ENCODE measurements around the gene NEURL1.

The NEURL1 gene

GRCh38 chr10:103457896-103458583 lies 35.5 kb upstream of the NEURL1 start:
- DNase-seq (ENCODE audit: low read depth, low spot score), result no peak
- no peak overlapping the region for H3K4me3 ChIP-seq (ENCODE audit: low read length)

DNA sequence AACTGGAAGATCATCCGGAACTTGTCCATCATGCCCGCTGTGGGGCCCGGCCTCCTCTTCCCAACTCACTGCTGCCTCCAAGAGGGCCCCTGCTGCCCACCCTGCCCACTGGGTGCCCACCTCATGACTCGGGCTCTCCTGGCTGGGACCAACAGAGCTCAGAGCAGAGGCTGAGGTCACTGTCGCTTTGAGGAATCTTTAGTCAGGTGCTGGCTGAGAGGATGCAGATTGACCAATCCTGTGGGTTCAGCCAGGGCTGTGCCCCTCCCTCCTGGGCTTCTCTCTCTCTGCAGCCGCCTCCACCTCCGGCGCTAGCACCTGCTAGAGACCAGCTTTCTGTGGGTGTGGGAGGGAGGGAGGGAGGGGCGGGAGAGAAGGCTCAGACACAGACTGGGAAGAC lies 34.8 kb upstream of the NEURL1 start, which contains the start of gene CALHM1:
TSS of gene CALHM1 (minus strand) at position 181 of the 400 bp plus-strand sequence. CDS start at position 32, 149 bp downstream.
- no peak within 1 kb of the TSS for H3K4me3 ChIP-seq (ENCODE audit: low read length)
- DNase-seq (ENCODE audit: low read depth, low spot score), result no peak

GRCh38 chr10:103459615-103460014 lies 33.9 kb upstream of the NEURL1 start:
- no peak for DNase-seq (ENCODE audit: low read depth, low spot score)
- H3K4me3 ChIP-seq (ENCODE audit: low read length), result no peak overlapping the region

- H3K4me3 ChIP-seq (ENCODE audit: low read length), result no peak overlapping the region
- DNase-seq (ENCODE audit: low read depth, low spot score), result no peak
Measured at GRCh38 chr10:103463499-103463898, 30.0 kb upstream of the NEURL1 start.

DNA sequence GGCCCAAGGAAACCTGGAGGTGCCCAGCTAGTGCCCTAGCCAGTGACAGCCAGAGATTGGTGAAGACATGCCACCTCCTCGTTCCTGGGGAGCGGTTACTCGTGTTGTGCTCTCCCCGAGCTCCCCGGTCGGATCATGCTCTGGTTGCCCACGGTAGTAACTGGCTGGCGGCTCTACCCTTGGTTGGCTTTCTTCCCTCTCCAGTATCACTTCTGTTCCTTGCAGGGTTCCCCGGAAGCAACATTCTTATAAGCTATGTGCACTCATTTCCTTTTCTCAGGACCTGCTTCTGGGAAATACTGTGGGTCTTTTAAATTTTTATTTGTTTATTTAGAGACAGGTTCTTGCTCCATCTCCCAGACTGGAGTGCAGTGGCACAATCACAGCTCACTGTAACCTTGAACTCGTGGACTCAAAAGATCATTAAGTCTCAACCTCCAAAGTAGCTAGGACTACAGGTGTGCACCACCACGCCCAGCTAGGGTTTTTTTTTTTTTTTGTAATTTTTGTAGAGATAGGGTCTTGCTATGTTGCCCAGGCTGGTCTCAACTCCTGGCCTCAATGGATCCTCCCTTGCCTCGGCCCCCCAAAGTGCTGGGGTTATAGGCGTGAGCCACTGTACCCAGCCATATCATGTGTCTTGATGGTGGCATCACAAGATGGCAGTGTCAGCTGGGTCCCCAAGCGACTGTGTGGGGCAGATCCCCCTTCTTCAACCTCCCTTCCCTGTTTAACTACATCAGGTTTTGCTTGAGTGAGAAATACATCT lies 27.9 kb upstream of the NEURL1 start:
- DNase-seq (ENCODE audit: low read depth, low spot score), result no peak
- H3K4me3 ChIP-seq (ENCODE audit: low read length), result no peak overlapping the region

- H3K4me3 ChIP-seq (ENCODE audit: low read length), result no peak overlapping the region
- DNase-seq (ENCODE audit: low read depth, low spot score), result no peak
Measured at GRCh38 chr10:103466734-103467133, 26.8 kb upstream of the NEURL1 start.

DNA sequence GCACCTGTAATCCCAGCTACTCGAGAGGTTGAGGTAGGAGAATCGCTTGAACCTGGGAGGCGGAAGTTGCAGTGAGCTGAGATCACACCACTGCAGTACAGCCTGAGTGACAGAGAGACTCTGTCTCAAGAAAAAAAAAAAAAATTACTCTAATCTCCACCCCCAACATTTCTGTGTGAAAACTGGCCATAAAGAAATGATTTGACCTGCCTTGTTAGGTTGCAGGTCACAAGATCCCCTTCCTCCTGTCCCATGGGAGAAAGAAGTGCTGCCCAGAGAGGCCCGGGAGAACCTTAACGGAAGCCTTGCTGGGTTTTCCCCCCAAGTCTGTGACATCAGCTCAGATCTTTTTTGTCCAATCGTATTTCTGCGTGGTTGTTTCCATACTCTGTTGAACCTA lies 26.1 kb upstream of the NEURL1 start:
- no peak for DNase-seq (ENCODE audit: low read depth, low spot score)
- H3K4me3 ChIP-seq (ENCODE audit: low read length), result no peak overlapping the region

DNA sequence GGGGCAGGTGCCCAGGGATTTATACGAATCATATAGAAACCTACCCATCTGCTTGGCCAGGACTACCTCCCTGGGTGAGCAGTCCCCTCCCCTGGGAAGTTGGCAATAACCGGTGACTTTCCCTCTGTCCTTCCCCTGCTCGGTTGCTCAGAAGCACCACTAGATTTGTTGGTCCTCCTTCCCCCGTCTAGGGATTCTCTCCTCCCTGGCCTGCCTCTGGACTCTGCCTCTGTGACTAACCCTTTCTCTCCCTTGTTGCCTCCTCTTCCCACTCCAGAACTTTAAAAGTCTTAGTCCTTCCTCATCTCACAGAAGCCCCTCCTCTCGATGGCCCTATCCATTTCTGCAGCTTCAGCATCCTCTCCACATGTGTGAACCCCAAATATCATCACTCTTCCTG lies 24.3 kb upstream of the NEURL1 start:
- no peak overlapping the region for H3K4me3 ChIP-seq (ENCODE audit: low read length)
- no peak for DNase-seq (ENCODE audit: low read depth, low spot score)

DNA sequence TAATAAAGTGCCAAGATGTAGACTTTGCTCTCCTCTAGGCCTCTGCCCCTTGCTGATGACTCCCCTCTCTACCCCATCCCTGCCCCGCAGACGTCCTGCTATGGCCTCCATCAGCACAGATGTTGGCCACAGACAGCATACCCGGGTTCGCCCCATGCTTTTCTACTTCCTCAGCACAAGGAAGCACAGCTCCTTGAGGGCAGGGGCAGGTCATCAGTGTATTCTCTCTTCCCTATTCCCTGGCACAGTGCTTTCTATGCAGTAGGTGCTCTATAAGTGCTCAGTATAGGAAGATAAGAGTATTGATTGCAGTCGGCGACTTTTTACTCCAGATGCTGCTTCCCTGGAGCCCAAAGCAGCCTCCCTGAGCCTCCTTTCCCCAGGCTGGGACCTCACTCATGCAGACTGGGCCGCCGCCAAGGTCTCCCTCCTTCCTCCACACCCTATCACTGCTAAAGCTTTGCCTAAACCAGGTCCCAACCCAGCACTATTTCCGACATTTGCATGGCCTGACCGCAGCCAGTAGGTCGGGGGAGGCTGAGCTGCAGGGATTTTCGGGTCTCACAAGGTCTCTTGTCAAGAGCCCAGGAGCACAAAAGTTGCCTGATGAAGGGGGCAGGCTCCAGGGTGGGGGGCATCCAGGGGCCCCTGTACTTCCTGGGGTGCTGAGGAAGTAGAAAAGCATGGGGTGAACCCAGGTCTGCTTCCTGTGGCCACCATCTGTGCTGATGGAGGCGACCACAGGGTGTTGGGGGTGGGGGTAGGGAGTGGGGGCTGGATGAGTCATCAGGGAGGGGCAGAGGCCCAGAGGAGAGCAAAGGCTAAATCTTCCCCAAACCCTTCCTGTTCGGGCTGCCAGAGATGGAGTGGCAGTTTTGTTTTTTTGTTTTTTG lies 22.5 kb upstream of the NEURL1 start:
- H3K4me3 ChIP-seq (ENCODE audit: low read length), result no peak overlapping the region
- peak; percentile 51 for DNase-seq (ENCODE audit: low read depth, low spot score)

DNA sequence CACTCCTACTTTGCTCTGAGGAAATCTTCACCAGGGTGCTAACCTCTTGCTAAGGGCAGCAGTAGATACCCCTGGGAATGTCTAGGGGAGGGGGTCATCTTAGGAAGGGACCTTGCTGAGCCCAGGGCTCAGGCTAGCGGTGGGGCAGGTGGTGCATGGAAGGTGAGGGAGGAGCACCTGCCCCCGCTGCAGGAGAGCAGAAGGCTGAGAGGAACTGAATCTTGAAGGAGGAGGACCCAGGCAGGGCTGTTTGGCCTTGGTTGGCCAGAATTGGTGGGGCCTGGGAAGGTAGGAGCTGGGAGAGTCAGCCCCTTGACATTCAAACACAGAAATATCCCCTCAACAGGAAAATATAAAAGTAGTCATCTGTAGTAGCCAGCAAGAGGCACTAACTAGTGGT lies 21.5 kb upstream of the NEURL1 start:
- no peak overlapping the region for H3K4me3 ChIP-seq (ENCODE audit: low read length)
- DNase-seq (ENCODE audit: low read depth, low spot score), result no peak

GRCh38 chr10:103473261-103473671 lies 20.2 kb upstream of the NEURL1 start:
- no peak for DNase-seq (ENCODE audit: low read depth, low spot score)
- H3K4me3 ChIP-seq (ENCODE audit: low read length), result no peak overlapping the region

- no peak for DNase-seq (ENCODE audit: low read depth, low spot score)
- no peak overlapping the region for H3K4me3 ChIP-seq (ENCODE audit: low read length)
Measured at GRCh38 chr10:103474077-103474476, 19.4 kb upstream of the NEURL1 start.

DNA sequence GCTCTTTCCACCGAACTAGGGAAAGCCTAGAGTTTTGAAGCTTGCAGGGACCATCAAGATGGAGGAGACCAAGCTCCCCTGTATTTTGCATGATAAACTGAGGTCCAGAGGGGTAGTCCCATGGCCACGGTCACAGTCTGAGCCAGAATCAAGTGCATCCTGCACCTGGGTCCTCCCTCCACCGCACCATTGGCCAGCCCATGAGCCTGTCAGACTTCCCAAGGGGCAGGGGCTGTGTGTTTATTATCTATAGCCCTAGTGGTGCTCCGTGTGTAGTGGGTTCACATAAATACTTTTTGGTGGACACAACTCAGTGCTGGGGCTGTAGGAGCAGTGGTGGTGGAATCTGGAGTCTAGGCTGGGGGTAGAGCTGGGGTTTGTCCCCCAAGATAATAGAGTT lies 18.1 kb upstream of the NEURL1 start:
- no peak for DNase-seq (ENCODE audit: low read depth, low spot score)
- no peak overlapping the region for H3K4me3 ChIP-seq (ENCODE audit: low read length)

DNA sequence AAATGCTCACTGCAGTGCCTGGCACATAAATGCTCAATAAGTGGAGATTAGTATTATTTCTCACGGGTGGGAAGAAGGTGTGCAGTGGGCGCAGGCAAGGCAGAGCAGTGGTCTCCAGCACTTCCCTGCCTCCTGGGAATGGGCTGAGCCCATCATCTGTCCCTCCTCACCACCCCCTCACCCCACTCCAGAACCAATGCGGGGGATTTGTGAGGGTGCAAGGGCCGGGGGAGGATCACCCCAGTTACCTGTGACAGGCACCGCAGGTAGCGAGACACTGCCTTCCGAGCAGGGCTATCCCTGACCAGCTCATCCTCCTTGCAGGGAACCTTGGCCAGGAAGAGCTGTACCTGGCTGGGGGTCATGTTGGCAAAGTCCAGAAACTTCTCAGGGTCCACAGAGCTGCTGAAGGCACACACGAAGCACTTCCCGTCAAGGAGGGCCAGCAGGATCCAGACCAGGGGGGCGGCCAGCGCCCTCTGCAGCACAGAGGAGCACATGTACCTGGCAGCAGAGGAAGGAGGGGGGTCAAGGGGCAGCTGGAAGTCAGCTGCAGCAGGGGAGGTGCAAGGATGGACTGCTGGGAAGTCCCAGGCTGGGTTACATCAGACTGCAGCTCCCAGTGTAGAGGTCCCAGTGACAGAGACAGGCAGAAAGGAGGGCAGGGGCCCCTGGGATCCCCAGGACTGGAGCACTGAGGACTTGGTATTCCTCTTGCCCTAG lies 17.3 kb upstream of the NEURL1 start:
- no peak overlapping the region for H3K4me3 ChIP-seq (ENCODE audit: low read length)
- no peak for DNase-seq (ENCODE audit: low read depth, low spot score)

GRCh38 chr10:103478671-103479070 lies 14.8 kb upstream of the NEURL1 start:
- no peak overlapping the region for H3K4me3 ChIP-seq (ENCODE audit: low read length)
- no peak for DNase-seq (ENCODE audit: low read depth, low spot score)

GRCh38 chr10:103479135-103479534 lies 14.4 kb upstream of the NEURL1 start, which contains the start of gene CALHM3:
CALHM3 (minus strand) TSS chr10:103479240; CDS start chr10:103479032, 208 bp downstream.
- no peak for DNase-seq (ENCODE audit: low read depth, low spot score)
- no peak within 1 kb of the TSS for H3K4me3 ChIP-seq (ENCODE audit: low read length)

- DNase-seq (ENCODE audit: low read depth, low spot score), result no peak
Measured at GRCh38 chr10:103480521-103480920, 13.0 kb upstream of the NEURL1 start.

GRCh38 chr10:103481974-103482531 lies 11.5 kb upstream of the NEURL1 start:
- DNase-seq (ENCODE audit: low read depth, low spot score), result peak; percentile 76
- no peak overlapping the region for H3K4me3 ChIP-seq (ENCODE audit: low read length)

More at GRCh38 chr10:103480521-103480920, 13.0 kb upstream of the NEURL1 start:
- H3K4me3 ChIP-seq (ENCODE audit: low read length), result no peak overlapping the region
